Hindlimb muscle (tissue), 1 donor: Measurements from ENCODE around the gene STK33. TPM values are rescaled to one million over a fixed set of nuclear protein-coding genes. Genes with fewer than 3 reads are reported as not detected.

Source experiments
- DNase-seq: peaks from one replicate; pipeline ENCODE4 v3.0.0-alpha.2; 2013
- polyA plus RNA-seq: library from polyadenylated mRNA; unstranded; fragments of 120-200 nt; gene quantifications from one replicate; pipeline ENCODE4 v1.2.1, GENCODE V29; 2013; ENCODE audit not compliant: insufficient read length

STK33 gene
- polyA plus RNA-seq, 1 donor: 3.0 TPM

DNA sequence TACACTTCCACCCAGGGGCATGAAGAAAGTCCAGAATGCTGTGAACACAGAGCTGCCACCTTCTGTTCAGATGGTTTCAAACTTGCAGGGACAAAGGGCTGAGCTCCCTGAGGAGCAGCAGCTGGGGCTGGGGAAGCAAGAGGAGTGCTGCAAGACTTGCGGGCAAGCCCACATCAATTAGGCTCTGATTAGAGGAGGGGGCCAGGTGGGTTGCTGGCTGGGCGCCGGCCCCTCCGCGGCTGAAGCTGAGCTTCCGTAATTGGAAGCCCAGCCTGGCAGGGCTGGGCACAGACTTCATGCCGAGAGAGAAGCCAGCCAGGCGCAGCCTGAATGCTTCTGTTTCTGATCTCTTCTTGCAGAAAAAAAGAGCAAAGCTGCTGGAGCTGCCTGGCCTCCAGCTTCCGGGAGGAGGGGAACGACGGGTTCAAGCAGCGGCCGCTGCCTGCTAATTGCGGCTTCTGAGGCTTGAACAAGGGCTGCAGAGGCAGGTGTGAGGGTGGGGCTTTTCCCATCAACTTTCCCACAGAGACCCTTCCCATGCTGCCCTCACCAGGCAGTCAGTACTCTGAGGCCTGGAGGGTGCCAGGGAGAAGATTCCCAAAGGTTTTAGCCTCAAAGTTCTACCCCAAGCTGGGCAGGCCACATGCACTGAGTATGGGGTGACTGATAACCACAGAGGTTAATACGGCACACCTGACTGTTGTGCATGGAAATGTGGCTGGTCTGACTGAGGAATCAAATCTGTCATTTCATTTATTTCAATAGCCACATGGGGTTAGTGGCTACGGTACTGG, 239.2 kb downstream of the STK33 start:
- DNase-seq: peak; percentile 28

DNA sequence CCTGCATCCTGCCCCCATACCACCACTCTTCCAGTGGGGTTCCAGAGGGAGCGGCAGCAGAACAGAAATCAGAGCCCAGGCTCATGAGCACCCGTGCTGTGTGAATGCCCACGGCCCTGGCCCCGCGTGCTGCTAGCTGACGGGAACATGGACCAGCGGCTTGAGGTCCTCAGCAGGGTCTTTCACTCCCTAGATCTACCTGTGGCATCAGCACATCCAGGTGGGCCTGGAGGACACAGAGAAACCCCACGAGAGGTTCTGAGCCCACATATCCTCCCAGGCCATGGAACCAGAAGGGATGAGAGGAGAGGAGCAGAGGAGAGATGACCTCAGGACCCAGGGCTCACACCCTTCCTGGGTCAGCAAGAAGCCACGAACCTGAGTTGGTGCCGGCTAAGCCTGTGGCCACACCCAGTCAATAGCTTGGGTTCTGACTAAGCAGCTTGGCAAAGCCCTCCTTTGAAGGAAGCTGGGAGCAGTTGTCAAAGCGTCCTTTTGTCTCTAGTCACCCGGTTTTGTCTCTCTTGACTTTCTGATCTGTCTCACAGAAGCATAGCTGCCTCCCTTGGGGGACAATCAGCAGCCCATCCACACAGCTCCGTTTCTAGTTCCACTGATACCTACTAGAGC, 241.0 kb downstream of the STK33 start:
- no peak for DNase-seq

DNA sequence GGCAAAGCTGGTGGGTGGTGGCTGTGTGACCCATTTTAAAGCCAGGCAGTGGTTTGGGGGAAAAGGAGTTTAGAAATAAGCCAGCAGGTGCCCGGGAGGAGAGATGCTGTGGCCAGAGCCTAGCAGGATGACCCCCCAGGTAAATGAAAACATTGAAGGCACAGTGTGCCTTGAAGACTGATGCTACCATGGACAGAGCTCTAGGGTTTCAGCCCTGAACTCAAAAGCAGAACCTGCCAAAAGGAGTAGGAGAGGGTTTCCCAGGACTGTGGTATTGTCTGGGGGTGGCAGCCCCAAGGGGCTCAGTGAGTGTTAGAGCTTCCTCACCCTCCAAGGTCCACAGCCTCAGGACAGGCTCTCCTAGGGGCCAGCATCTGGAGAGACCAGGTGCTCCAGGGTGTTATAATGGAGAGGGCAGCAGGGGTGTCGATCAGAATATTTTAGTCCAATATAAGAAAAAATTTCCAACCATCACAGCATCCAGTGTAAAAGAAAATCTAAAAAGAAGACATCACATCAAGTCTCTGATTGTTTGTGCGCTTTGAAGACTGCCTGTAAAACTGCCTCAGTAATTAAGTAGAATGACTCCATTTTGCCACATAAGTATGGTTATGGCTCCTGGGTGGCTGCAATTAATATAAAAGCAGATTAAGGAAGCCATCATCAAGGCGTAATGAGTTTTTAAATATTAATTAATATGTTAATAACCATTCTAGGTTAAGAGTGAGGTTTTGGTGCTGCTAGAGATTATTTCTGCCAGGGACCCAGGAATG, 241.7 kb downstream of the STK33 start:
- DNase-seq: no peak

DNA sequence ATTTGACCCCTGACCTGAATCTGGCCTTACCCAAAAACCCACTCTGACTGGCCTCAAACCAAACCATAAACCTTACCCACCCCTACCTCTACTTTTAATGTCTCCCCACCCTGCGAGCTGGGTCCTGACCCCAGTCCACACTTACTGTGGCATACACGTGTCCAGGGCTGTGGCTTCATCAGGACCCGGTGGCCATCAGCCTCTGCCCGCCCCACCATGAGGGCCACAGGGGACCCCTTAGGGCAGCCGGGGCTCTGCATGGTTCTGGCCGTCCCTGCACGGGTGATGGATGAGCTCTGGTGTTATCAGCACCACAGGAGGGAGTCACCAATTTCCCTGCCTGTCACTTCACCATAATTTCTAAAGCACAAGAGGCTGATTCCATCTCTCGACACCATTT, 242.8 kb downstream of the STK33 start:
- DNase-seq: no peak

DNA sequence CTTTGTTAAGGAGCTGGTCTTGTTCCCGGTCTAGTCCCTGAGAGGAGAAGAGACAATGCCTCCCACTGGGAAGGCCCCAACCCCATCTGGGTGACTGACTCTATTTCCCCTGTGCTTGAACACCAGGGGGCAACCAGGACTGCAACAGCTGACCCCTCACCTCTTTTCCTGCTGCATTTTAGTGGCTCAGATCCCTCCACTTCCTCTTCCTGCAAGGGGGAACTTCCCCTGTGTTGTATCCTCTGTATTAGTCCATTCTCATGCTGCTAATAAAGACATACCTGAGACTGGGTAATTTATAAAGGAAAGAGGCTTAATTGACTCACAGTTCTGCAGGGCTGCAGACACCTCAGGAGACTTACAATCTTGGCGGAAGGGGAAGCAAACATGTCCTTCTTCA, 246.1 kb downstream of the STK33 start:
- no peak for DNase-seq

DNA sequence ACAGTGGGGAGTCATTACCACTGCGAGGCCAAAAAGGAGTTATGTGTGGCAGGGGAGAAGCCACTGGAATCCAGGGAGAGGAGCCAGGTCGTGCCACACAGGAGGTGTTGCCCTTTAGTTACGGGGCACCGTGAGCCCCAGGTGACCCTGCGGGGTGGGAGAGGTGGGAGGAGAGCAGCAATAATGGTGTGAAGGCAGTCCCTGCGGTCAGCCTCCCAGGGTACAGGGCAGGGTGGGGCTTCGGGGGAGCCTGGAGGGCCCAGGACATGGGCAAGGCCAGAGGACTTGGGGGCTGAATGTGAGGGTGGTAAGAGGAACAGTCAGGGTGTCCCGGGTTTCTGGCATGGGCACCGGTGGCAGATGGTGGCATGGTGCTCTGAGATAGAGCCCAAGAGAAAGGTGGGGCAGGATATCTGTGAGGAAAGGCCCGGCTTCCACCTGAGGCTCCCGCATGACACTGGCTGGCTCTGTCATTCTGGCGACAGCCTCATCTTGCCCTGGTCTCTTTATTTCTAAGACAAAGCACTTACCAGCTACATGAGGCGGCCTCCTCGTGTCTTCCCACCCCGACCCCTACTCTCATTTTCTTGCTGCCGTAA, 247.8 kb downstream of the STK33 start:
- DNase-seq: no peak

DNA sequence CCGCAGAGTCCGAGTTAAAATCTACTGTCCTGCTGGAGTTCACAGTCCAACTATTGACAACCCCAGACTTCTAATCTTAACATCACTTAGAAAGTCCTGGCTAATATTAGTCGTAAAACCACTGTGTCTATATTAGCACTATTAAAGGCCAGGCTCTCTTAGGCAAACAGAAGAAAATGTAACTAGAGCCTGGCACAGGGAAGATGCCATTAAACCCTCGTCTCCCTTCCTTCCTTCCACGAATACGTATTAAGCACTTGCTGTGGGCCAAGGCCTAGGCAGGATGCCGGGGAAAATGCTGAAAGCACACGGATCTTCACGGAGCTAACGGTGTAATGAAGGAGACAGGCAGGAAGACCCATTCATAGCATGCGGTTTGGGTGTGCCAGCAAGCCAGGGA, 248.8 kb downstream of the STK33 start:
- no peak for DNase-seq

DNA sequence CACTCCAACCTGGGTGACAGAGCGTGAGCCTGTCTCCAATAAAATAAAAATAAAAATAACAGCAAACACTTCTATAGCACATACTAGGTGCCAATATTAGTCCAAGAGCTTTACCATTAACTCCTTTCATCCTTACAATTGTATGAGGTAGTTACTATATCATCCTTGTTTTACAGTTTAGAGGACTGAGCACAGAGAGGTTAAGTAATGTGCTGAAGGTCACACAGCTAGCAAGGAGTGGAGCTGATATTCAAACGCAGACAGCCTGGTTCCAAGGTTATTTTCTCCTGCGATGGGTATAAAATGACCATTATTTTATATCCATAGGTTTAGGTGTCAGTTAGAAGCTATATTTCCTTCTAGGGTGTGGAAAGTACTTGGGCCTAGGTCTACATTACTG, 249.7 kb downstream of the STK33 start:
- DNase-seq: no peak

DNA sequence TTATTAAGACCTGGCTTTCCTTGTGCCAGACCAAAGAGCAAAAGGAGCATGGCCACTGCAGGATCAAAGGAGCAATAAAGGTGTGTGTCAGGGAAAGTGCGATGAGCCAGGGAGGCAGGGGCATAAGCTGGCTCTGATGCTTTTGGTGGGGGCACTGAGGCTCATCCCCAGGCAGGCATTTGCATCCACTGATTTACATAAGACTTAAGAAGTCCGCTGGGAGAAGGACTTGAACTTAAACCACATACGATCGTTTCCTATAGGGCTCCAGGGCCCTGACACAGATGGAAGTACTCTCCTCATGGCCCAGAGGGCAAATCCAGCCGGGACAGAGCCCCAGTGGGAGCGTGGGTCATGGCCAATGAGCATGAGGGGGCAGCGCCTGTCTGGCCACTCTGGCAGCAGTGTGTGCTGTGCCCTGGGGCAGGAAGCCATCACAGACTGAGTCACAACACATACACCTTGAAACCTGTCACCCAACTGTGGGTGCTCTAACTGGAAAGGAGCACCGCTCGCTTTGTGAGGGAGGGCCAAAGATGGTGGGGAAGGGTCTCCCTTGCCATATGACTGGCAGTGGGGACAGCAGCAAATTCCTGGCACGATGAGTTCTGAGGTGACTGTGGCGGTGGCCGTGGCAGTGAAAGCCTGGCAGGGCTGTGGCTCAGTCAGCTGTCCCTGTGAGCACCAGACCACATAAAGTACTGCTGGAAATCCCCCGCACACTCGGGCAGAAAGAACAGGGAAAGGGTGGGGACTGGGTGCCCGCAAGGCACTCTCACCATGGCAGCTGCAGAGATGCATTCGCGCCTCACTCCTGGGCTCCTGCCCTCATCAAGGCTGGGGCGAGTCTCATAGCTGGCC, 251.0 kb downstream of the STK33 start:
- no peak for DNase-seq

DNA sequence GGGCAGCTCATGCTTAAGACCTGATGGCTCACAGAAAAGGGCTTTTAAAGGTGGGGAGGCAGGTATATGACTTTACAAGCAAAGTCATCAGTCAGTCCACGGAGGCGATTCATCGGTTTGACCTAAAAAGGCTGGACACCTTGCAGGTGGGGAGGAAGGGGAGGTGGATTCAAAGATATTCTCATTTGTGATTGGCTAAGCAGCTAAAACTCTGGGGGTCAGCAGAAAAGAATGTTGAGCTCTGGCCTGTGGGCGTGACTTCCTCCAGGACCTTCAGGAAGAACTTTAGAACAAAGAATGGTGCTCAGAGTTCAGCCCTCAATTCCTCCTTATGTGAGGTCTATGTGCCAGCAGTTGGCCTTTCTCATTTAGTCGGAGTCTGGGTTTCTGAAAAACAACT, 252.0 kb downstream of the STK33 start:
- DNase-seq: no peak

Other genes with a start within 250 kb of the STK33 start
- 5.7 TPM for gene TRIM66, start 88.4 kb upstream of the STK33 start, polyA plus RNA-seq
- 3,336 TPM for gene RPL27A, start 88.6 kb upstream of the STK33 start, polyA plus RNA-seq